Endothelial cell of umbilical vein (primary cell): ENCODE measurements around the gene ZNF618. TPM values are rescaled to one million over a fixed set of nuclear protein-coding genes. Genes with fewer than 3 reads are reported as not detected.

Experiments
- BruUV-seq: library from RNA; stranded (reverse); fragments of 400-500 nt; replicated peaks from 2 replicates; lab custom pipeline; 2021; lab: Mats Ljungman, UMichigan
- CTCF ChIA-PET: fragments of 300-600, 350-600 bp; sonication (Branson Sonifier 250); formaldehyde crosslinking; loops from one replicate; lab custom pipeline; 2021; ENCODE audit warnings: antibody characterized with exemption, inconsistent platforms; lab: Charles Lee
- POLR2A ChIA-PET: fragments of 300-600, 350-600 bp; sonication (Branson Sonifier 250); formaldehyde crosslinking; loops from one replicate; lab custom pipeline; 2021; ENCODE audit warnings: antibody characterized with exemption, inconsistent platforms; lab: Charles Lee
- DNase-seq: peaks from one replicate; pipeline ENCODE4 v3.0.0-alpha.2; 2011; ENCODE audit warnings: low read depth, low spot score
- FAIRE-seq: peaks from 2 replicates; lab custom pipeline; 2011; peaks lifted over from hg19 to GRCh38; lab: Jason Lieb, UNC
- H2AFZ ChIP-seq: 2 replicates; pipeline ENCODE4 v1.6.0; 2012; ENCODE audit warnings: low read depth, low read length, control low read depth, inconsistent platforms
- H3K27ac ChIP-seq: 2 replicates; pipeline ENCODE4 v1.5.1; 2011; ENCODE audit warnings: low read depth, mild to moderate bottlenecking, control low read depth, low read length, moderate library complexity; ENCODE audit not compliant: insufficient read depth
- H3K27me3 ChIP-seq, 2 experiments: 2 replicates each; pipeline versions ENCODE4 v1.6.0 to v1.6.1; 2011; ENCODE audit warnings: low read length in 2 of 2, mixed read lengths in 1 of 2; ENCODE audit not compliant: control insufficient read depth in 2 of 2, insufficient read depth in 2 of 2
- H3K36me3 ChIP-seq, 2 experiments: 2 replicates in 1 of 2; 3 replicates in 1 of 2; pipeline ENCODE4 v1.5.1; 2011; ENCODE audit warnings: low read length in 2 of 2, mild to moderate bottlenecking in 1 of 2, moderate library complexity in 1 of 2; ENCODE audit not compliant: control insufficient read depth in 2 of 2, insufficient read depth in 2 of 2; ENCODE audit errors: extremely low read depth in 1 of 2
- H3K4me1 ChIP-seq: 3 replicates; pipeline ENCODE4 v1.5.1; 2011; ENCODE audit warnings: mild to moderate bottlenecking, low read length; ENCODE audit not compliant: control insufficient read depth, insufficient read depth; ENCODE audit errors: extremely low read depth
- H3K4me2 ChIP-seq: 2 replicates; pipeline ENCODE4 v1.6.1; 2011; ENCODE audit warnings: low read length, control low read depth, mixed read lengths; ENCODE audit not compliant: insufficient read depth
- H3K4me3 ChIP-seq, 3 experiments: fragments of 200-600 bp in 1 of 3; sonication (generic), shearing (Covaris generic) in 1 of 3; replicated peaks in 1 of 3; 2 replicates each; pipeline ENCODE4 v1.5.1; 2011 to 2016; ENCODE audit warnings: control low read depth in 3 of 3, low read length in 3 of 3, mild to moderate bottlenecking in 2 of 3, inconsistent platforms in 1 of 3, low read depth in 1 of 3, moderate library complexity in 1 of 3; ENCODE audit not compliant: insufficient read depth in 1 of 3
- H3K79me2 ChIP-seq: 2 replicates; pipeline ENCODE4 v1.6.0; 2012; ENCODE audit warnings: low read length, inconsistent platforms; ENCODE audit not compliant: control insufficient read depth, insufficient read depth
- H3K9ac ChIP-seq: replicated peaks from 2 replicates; pipeline ENCODE3; 2011; ENCODE audit warnings: low read length, control low read depth; ENCODE audit not compliant: insufficient read depth; ENCODE audit errors: extremely low read depth
- H3K9me1 ChIP-seq: replicated peaks from 3 replicates; pipeline ENCODE4 v1.6.0; 2011; ENCODE audit warnings: mild to moderate bottlenecking, low read length; ENCODE audit not compliant: control insufficient read depth, insufficient read depth; ENCODE audit errors: extremely low read depth
- H3K9me3 ChIP-seq: replicated peaks from 2 replicates; pipeline ENCODE4 v1.5.1; 2012; ENCODE audit warnings: low read length, inconsistent platforms; ENCODE audit not compliant: control insufficient read depth, insufficient read depth
- H4K20me1 ChIP-seq: replicated peaks from 2 replicates; pipeline ENCODE3; 2011; ENCODE audit warnings: mild to moderate bottlenecking, low read length; ENCODE audit not compliant: control insufficient read depth, insufficient read depth; ENCODE audit errors: extremely low read depth
- FOS ChIP-seq: IDR thresholded peaks from 2 replicates; pipeline ENCODE4 v1.6.1; 2011; ENCODE audit warnings: mild to moderate bottlenecking, low read length, moderate library complexity, borderline replicate concordance; ENCODE audit not compliant: insufficient read depth
- GATA2 ChIP-seq: IDR thresholded peaks from 2 replicates; pipeline ENCODE4 v1.7.0; 2011; ENCODE audit warnings: low read depth, mild to moderate bottlenecking, moderate library complexity, mixed read lengths, low read length; ENCODE audit not compliant: insufficient read length, insufficient read depth
- JUN ChIP-seq: IDR thresholded peaks from 2 replicates; pipeline ENCODE4 v1.6.1; 2011; ENCODE audit warnings: borderline replicate concordance, low read depth; ENCODE audit not compliant: insufficient read length, insufficient read depth
- MAX ChIP-seq: IDR thresholded peaks from 2 replicates; pipeline ENCODE4 v1.6.1; 2011; ENCODE audit not compliant: insufficient read depth, insufficient read length
- MYC ChIP-seq: IDR thresholded peaks from one replicate; pipeline ENCODE4 v1.6.1; 2011; ENCODE audit warnings: mild to moderate bottlenecking, low read depth, low read length
- POLR2A ChIP-seq: IDR thresholded peaks from 2 replicates; pipeline ENCODE4 v1.6.1; 2012; ENCODE audit warnings: low read depth, mild to moderate bottlenecking, control low read depth, low read length
- POLR2AphosphoS5 ChIP-seq: IDR thresholded peaks from 2 replicates; pipeline ENCODE4 v1.6.1; 2012; ENCODE audit warnings: low read depth, mild to moderate bottlenecking, control low read depth, low read length, moderate library complexity; ENCODE audit not compliant: insufficient read depth
- dilution Hi-C: fragments of 300-500 bp; cut with MboI; formaldehyde crosslinking; loops from one replicate; pipeline ENCODE4 v1.15.0; 2019; ENCODE audit warnings: low sequenced_read_pairs; ENCODE audit not compliant: extremely low pct_ligation_motif_present
- intact Hi-C: fragments of 100-400 bp; cut with micrococcal nuclease; formaldehyde crosslinking; loops from one replicate; pipeline ENCODE4 v1.10.0; 2022
- polyA plus RNA-seq, 4 experiments: library from polyadenylated mRNA; depleted of rRNA in 3 of 4; stranded (reverse) in 3 of 4; unstranded in 1 of 4; fragments of >200 nt; gene quantifications; 2 replicates each; pipeline versions ENCODE4 v1.2.1 to v1.2.3, GENCODE V29; 2011 to 2012; ENCODE audit warnings: missing spikeins in 1 of 4
- total RNA-seq: library from RNA; stranded (reverse); gene quantifications from 2 replicates; pipeline ENCODE4 v1.2.3, GENCODE V29; 2021

Gene ZNF618
- total and polyA plus RNA-seq, 2 donors (not counting 3 experiments of a cell fraction or from before 2014, with no cell fraction given) = 22.6 to 80.3 TPM

GRCh38 chr9:113955076-113955752 is 79.1 kb downstream of the ZNF618 start:
- no peaks in the 10 kb centered on the region for H3K27me3 ChIP-seq
- no peaks in the 10 kb centered on the region for H4K20me1 ChIP-seq
- TSS peak; percentile 5 for BruUV-seq
- H3K4me2 ChIP-seq = peak overlapping the region; percentile 46
- no peaks in the 10 kb centered on the region for H3K36me3 ChIP-seq
- intact Hi-C loops (no loop called here), dilution Hi-C loops (no loop called here)
- no peaks in the 10 kb centered on the region for H3K9me3 ChIP-seq
- FAIRE-seq (no peak), DNase-seq (peak; percentile 49)
- peak overlapping the region; percentile 83 for H3K9ac ChIP-seq
- no peaks in the 10 kb centered on the region for H3K9me1 ChIP-seq
- peaks cover 72% of the 10 kb centered on the region for H3K79me2 ChIP-seq
- CTCF ChIA-PET = interaction anchor here (0.8 to 2.0 kb wide), 6 partner anchors 8 to 78 kb away, joined by 3 to 7 read pairs (median 4); no protein-coding TSS in a partner anchor
- peak overlapping the region in 1 of 3 experiments; percentile 17 for H3K4me3 ChIP-seq
- no peak overlapping the region for H2AFZ ChIP-seq
- POLR2A ChIA-PET = interaction anchor here (0.6 to 1.5 kb wide), 3 partner anchors 26 to 80 kb away, joined by 4 to 8 read pairs (median 5); no protein-coding TSS in a partner anchor
- H3K27ac ChIP-seq = peak overlapping the region; percentile 98
- TF ChIP-seq MAX = no peak
- no peak for TF ChIP-seq FOS
- no peak for TF ChIP-seq GATA2
- no peak for TF ChIP-seq JUN
- TF ChIP-seq POLR2A = no peak
- no peak for TF ChIP-seq POLR2AphosphoS5
- no peak for TF ChIP-seq MYC
- H3K4me1 ChIP-seq = peaks cover 67% of the 10 kb centered on the region
